GM12892 (cell line): Measurements from ENCODE around the gene XIST.

Source experiments
- POLR2A ChIP-seq: IDR thresholded peaks from 2 replicates; pipeline ENCODE4 v1.6.1; 2011; ENCODE audit warnings: low read depth, low read length, control low read depth
- POLR2AphosphoS5 ChIP-seq: IDR thresholded peaks from 2 replicates; pipeline ENCODE4 v1.6.1; 2011; ENCODE audit warnings: low read depth, low read length, control low read depth
- TAF1 ChIP-seq: IDR thresholded peaks from 2 replicates; pipeline ENCODE4 v1.6.1; 2011; ENCODE audit warnings: low read depth, mild to moderate bottlenecking, control low read depth, low read length, borderline replicate concordance

GRCh38 chrX:73836956-73837477, 15.5 kb downstream of the XIST start:
- no peak for TF ChIP-seq POLR2A
- TF ChIP-seq POLR2AphosphoS5: no peak
- TF ChIP-seq TAF1: no peak
